ENCODE results near the gene LAMA2.

Gene LAMA2

DNA sequence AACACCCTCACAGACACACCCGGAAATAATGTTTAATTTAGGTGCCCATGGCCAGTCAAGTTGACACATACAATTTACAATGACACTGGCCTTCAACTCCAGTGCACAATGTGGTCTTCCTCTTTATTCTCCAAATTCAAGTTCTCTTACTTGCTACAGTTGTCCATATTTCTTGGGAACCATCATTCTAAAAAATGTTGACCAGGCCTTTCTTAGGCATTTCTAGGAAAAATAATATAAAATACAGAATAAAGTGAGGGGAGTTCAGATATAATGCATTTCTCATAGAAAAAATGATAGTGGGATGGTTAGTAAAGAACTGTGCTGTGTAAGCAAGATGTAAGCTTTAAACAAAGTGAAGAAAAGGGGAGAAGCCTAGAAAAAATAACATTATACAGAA is 528.2 kb downstream of the LAMA2 start:
- DNase-seq = no peak

DNA sequence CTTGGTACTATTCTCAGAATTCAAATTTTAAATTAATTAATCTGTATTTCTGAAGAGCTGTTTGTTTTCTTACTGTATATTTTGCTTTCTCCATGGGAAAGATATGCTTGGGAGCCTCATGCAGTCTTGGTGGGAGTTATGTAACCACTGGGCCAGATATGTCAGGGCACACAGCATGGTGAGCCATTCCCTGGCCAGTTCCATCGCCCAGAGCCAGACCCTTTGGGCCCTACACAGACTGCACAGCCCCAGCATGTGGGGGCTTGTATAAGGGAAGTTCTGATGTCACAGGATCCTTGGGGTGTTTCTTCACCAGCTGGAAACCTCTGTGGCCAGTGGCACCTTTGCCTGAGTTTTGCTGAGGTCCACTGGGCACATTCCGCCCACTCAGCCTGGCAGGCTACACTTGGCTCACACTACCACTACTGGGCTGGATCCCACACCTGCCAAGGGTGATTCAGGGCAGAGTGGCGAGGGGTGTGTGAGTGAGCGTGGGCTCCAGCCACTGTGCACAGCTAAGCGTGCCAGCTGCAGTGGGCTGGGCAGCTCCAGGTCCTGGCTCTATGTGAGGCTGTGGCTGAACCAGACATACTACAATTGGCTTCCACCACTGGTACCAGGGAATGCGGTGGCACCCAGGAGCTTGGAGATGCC is 533.5 kb downstream of the LAMA2 start:
- no peak for DNase-seq

DNA sequence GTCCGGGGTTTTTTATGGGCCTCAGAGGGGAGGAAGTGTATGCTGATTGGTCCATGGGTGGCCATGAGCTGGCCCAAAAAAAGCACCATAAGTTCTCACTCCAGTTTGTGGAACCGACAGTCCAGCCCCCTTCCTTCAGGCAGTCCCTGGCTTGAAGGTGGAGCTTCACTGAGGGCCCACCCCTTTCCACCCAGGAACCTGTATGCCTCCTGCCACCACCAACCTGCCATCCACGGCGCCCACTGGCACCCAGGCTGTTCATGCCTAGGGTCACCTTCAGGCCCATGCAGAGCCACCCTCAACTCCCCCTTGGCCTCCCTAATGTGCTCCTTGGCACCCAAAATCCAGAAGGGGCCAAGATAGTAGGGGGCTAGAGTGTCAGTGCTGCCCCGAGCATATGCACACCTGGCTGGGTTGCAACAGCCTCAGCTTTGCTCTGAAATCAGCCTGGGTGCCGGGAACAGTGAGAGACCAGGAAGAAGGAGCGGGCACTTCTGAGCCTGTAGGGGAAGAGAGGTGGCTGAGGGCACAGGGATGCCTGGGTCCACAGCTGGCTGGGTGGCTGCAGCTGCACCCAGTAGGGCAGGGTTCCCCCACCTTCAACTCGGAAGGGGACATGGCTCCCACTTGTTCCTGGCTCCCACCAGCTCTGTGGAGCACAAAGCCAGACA is 534.6 kb downstream of the LAMA2 start:
- no peak for DNase-seq

DNA sequence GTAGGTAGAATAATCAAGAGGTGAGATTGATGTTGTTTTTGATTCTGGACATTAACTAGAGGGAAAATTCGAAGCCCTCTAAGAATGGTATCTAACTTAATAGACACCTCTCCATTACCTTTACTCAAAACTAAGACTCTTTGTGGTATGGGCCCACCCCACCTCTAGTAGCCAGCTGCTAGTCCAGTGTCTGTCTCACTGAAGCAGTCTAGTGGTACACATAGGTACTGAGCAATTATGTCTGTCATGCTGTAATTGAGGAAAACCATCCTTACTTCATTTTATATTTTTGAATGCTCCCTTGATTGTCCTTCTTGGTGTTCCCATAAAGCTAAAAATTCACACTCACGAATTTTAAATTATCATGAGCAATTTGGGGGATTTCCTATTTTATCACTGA is 536.4 kb downstream of the LAMA2 start:
- no peak for DNase-seq

DNA sequence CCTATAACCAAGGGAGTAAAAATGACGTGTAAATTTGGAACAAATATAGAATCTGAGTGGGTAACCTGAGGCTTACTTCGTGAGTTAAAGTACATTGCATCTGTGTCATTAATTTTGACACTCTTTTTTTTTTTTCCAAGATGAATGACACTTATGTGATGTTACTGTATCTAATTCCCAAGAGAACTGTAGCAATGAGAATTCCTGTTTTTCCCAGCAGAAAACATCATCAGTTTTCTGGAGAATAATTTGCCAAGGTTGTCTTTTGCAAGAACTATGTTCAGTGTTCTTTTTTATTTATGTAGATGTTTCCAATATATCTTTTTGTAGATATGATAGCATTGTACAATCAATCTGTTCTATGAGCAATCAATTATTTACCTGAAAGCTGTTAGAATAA is 543.4 kb downstream of the LAMA2 start:
- no peak for DNase-seq

DNA sequence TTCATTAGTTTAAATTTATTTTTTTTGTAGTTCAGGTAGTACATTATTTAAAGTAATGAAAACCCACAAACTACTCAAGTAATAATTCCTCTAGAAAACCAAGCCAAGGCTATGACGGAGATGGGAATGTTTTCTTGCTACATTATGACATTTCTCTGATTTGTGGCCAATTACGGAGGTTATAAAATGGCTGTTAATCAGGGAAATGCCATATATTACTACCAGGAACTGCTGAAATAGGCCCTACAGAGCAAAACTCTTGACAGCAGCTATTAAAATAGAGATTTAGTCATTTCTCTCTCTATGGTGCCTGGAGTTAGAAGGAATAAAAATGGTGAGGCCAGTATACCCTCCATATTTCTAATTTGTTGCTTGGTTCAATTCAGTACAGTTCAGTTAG is 547.0 kb downstream of the LAMA2 start:
- DNase-seq = no peak

DNA sequence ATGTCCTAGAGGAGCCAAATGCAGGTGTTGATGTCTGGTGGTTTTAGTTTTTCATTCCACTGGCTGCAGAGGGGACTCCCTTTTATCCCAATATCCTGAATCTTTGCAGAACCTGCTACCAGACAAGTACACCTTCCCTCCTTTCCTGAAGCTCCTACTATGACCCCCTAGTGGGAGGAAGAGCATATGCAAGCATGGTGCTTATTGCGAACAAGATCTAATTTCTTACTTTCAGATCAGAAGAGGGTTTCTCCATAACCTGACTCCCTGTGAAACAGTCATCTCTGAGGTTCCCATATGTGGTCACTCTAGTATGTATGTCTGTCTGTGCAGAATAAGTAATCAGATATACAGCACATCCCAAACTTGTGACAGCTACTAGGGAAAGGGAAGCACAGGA is 549.8 kb downstream of the LAMA2 start:
- DNase-seq = no peak

DNA sequence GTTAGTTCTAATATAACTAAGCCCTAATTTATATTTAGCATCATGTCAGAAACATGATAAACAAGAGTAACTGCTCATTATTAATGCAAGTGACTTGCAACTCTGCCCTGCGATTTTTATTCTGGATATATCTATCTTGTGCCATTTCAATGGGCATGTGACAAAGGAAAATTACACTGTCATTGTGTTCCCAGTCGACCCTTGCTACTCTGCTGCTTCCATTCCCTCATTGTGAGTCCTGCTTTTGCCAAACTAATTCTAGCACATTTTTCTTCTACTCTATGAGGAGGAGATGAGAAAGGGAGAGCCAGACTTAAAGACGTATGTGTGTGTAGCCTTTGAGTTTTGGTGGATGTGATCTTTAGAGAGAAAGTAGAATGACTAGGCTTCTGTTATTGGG is 551.2 kb downstream of the LAMA2 start:
- no peak for DNase-seq

DNA sequence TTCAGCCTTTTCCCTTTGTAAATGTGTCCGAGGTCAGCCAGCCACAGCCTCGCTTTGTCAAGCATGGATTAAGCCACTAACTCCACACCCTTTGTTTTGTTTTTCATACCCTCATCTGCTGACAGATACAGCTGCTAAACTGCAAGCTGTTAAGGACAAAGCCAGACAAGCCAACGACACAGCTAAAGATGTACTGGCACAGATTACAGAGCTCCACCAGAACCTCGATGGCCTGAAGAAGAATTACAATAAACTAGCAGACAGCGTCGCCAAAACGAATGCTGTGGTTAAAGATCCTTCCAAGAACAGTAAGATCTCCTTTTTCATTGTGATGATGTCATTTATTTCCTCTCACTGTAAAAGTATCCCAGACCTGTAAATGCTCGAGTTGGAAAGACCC is 557.8 kb downstream of the LAMA2 start:
- no peak for DNase-seq

DNA sequence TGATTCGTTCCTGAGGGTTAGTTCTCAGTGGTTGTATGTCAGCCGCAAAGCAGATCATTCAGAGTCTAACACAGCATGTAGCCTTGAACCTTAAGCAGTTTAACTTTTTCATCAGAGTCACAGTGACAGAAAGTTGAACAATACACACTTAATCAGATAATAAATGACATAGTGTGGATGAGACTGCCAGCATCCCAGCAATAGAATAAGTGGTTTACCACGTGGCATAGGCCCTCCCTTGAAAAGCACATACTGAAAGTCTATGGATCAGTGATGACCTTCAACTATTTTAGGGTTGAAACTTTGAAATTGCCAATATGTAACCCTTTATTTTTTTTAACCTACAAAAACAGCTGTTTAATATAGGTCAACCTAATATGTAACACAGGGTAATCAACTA is 561.7 kb downstream of the LAMA2 start:
- no peak for DNase-seq

DNA sequence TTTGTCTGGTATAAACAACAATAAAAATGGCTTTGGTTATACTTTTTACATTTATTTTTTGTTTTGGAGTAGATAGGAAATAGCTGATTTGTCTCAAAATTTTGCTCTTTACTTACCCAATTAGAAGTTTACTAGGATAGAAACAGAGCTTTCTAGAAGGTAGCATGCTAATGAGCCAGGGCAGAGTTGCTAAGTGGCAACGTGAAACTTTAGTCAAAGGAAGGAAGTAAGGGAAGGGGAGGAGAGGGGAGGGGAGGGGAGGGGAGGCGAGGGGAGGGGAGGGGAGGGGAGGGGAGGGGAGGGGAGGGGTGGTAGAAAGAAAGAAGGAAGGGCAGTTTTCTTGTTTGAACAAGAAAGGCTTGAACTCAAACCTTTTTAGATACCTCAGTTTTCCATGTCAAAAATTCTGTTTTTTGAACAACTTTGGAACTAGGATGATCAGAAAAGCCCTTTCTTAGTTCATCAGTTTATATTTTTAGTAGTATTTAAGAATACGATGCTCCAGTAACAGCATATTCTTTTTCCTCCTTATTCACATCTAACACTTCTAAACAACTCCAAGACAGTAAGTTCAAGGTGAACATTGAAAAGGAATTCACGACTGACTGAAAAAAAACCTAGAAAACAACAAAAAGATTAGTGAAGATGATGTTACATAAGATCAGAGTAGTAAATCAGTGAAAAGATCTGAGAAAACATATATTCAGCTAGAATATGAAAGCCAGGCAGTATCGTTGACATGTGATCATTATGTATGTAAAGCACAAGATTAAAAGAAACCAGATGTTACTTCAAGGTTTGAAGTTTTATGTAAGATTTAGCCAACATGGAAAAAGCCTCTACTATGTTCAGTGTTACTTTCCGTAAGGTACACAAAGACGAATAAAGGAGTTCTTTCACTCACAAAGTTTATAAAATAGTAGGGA is 563.6 kb downstream of the LAMA2 start:
- DNase-seq = no peak

DNA sequence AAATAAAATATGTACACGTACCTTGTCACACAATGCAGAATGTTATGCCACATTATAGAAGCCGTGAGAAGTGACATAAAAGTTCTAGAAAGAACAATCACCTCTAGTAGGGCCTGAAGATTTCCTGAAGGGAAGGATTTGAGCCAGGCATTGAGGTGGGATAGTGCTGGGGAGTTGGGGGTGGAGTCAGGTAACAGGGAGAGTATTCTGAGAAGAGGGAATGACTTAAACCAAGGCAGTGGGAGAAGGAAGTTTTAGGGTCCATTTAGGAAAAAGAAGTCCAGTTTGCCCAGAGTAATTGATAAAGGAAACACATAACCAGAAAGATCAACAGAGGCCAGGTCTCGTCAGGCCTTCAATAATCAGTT is 564.2 kb downstream of the LAMA2 start:
- DNase-seq = no peak

DNA sequence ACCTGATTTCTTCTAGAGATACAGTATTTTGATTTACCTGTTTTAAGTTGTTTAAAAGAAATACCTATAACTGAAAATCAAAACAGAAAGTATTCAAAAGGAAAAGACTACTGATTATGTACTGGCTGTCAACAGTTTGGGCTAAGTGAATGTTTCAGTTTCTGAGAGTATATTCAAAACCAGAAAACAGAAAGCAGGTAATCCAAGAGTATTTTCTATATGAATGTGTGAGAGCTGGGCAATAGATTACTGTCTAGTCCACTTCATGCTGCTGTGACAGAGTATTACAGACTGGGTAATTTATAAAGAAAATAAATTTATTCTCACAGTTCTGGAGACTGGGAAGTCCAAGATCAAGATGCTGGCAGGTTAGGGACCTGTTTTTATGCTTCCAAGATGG is 566.0 kb downstream of the LAMA2 start:
- no peak for DNase-seq

DNA sequence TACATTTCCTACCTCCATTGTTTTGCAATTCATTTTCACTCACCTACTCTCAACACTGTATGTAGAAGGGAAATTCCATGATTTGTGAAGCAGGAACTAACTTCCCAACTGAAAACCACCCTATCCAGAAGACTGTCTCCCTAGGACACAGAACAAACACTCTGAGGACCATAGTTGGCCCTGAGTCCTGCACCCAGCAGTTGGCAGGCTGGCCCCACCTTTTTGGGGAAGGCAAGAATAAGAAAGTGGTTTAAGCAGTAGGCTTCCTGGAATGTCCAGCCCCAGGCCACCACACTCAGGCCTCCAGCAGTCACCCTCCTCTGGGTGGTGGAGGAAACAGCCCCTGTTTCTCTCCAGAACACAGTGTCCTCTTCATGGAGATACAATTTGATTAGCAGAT is 568.2 kb downstream of the LAMA2 start:
- DNase-seq = no peak

DNA sequence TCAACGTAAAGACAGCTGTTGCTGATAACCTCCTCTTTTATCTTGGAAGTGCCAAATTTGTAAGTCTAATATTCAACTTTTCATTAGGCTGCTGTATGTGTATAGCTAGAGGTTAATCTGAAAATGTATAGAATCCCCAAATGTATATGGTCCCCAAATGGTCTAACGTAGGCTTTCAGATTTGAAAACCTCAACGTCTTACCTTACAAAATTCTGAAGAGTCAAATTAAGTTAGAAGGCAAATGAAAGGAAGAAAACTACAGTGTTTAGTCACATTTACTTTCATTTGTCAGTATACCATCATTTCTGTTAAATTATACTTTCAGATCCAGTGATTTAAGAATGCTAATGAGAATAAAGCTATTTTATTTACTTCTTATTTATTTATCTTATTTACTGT is 570.1 kb downstream of the LAMA2 start:
- no peak for DNase-seq

DNA sequence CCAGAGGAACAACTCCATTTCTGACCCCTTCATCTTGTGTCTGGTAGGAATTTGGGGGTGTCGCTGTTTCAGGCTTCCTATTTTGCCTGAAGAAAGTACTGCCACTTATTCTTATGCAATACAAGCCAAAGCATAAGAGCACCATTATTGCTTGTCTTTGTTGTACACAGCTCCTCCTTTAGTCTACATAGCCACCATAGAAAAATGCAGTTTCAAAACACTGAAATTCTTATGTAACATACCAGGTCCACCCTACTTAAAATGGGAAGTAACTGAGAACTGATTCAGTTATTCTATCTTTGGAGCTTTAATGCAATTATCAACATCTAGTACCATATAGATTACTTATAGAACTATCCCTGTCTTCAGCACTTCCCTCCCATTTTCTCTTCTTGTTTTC is 571.5 kb downstream of the LAMA2 start:
- no peak for DNase-seq

DNA sequence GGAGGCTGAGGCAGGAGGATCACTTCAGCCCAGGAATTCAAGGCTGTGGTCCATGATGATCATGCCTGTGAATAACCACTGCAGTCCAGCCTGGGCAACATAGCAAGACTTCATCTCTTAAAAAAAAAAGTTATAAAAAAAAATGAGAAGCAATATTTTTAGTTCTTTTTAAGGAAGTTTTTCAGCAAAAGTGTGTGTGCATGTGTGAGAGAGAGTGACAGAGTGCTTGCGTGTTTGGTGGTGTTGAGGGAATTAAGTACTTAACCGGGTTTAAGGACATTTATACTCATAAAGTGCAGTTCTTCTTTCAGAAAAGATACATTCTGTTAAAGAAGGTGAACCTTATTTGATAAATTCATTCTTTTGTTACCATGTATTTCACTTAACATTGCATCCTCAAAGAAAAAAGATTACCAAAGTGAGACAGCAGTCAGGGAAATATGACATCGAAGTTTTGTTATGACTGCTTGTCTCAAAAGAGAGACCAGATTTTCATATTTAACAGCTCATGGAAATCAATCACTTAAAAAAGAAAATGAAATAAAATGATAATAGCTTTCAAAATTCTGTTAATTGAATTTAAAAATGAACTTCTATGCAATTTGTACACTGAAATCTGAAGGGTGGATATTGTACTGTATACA is 572.3 kb downstream of the LAMA2 start:
- DNase-seq = no peak

DNA sequence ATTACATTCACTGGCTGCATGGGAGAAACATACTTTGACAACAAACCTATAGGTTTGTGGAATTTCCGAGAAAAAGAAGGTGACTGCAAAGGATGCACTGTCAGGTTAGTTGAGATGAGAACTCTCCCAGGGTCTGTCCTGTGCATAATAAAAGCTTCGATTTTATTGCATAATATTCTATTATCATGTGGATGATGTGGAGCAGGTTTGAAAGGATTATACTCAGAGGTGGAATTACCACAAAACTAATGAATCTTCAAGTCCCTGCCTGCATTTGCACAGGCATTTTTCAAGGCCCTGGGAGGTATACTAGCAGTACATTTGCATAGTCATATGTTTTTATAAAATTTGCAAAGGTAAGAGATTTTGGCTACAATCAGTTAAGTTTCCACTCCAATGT is 577.3 kb downstream of the LAMA2 start:
- no peak for DNase-seq

DNA sequence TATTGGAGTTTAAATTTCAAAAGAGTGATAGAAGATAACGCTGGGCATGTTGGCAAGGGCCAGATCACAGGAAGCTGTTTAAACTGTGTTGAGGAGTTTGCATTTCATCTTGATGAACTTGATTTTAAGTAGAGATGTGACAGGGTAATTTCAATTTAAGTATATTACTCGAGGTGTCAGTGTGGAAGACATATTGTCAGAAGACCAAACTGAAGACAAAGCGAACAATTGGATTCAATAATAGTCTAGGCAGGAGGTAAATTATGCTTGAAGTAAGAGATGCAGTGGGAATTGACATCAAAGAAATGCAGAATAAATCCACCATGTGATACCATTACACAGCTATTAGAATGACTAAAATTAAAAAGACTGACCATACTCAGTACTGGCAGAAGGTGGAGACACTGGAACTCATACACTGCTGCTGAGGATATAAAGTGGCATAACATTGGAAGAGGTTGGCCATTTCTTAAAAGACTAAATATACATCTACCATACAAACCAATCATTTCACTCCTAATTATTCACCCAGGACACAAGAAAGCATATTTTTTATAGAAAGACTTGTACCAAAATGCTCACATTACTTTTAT is 586.2 kb downstream of the LAMA2 start:
- no peak for DNase-seq

DNA sequence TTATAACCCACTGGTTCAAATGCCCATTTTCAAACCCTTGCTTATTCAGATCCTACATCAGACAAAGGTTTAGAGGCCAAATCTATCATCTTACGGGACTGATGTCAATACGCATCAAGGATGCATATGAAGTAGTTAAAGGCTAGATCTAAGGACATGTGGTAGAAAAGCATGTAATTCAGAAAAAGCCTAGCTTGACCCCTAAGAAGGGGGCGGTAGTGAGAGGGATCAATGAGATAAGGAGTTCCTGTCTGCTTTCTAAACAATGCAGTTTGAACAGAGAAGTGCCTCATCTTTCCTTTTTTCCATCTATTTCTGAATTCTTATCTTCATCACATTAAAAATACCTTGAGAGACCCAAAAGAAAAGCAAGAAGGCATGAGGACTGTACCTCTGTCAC is 589.3 kb downstream of the LAMA2 start:
- no peak for DNase-seq

DNA sequence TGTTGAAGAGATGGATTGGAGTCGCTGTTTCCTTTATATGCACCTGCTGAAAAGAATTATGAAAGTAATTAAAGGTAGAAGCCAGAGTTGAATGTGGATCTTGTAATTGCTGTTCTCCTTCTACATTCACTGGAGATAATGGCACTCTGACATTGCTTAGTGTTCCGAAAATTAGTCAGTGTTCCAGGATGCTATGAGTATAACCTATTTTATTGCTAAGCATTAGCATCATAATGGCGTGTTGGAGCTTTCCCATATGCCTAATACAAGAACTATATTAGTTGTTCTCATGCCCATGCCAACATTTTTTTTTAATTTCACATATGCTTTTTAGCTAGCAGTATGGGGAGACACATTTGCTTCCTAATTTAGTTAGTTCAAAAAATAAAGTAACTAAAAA is 590.6 kb downstream of the LAMA2 start:
- peak; percentile 4 for DNase-seq

DNA sequence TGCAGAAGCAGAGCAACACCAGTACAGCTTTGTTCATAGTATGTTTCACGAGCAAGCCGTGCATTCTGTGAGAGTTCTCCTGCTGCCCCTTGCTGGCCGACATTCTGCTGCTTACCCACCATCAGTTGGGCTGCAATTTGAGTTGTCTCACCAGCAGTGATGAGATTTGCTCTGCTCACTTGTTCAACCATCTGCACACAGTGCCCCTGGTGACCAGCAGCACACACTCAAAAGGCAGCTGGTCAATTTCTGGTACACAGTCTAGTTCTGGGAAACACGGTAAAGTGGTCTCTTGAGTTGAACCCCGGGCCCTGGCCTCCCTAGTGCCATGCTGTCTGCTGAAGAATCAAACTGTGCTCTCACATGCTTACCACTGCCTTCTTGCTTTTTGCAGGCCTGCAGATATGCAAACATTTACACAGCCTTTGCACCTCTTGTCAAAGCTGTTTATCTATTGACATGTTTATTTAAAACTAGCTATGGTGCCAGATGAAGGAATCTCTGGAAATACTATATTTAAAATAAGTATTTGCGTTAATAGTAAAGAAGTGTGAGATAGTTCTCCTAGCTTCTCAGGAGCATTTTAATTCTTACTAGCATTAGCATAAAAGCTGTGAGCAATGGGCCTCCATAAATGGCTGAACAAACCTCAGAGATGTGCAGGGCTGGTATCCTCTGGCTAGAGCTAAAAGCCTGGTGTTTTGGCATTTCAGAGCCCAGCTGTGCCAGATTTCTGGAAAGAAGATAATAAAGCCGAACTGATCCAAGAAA is 592.7 kb downstream of the LAMA2 start:
- DNase-seq = no peak

DNA sequence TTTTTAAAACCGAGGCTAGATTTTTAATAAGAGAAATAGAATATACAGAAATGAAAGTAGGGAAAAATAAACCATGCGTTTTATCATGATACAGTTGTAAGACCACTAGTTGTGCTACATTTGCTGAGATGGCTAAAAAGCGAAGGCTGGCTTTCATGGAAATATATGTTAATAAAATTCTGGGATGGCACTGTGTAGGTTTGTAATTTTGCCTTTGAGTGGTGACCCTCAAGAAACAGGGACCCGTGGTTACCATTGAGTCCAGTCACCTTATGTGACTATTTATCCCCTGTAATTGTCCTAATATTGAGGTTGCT is 593.3 kb downstream of the LAMA2 start:
- no peak for DNase-seq

Data from NCI-H1436 treated with DMSO at 0.1 percent for 48 hours (cell line).